Liver (tissue), 9 donors: ENCODE results near the gene NRDC. TPM values are rescaled to one million over a fixed set of nuclear protein-coding genes. Genes with fewer than 3 reads are reported as not detected.

Experiments
- DNase-seq: peaks from one replicate; pipeline ENCODE4 v3.0.0-alpha.2; 2017; ENCODE audit warnings: low spot score
- H3K27ac ChIP-seq, 2 donors: one replicate each; pipeline ENCODE4 v1.7.0; 2013; ENCODE audit warnings: inconsistent platforms in 2 of 2, low read length in 2 of 2, control low read depth in 1 of 2, low read depth in 1 of 2, mild to moderate bottlenecking in 1 of 2
- H3K27me3 ChIP-seq, 4 donors: one replicate each; pipeline versions ENCODE4 v1.6.1 to v1.7.0; 2013; ENCODE audit warnings: low read length in 3 of 4, inconsistent platforms in 1 of 4, mild to moderate bottlenecking in 1 of 4, moderate library complexity in 1 of 4; ENCODE audit not compliant: control insufficient read depth in 4 of 4, insufficient read depth in 4 of 4
- H3K36me3 ChIP-seq, 4 donors: one replicate each; pipeline versions ENCODE4 v1.6.1 to v1.7.0; 2013; ENCODE audit warnings: low read length in 3 of 4, mild to moderate bottlenecking in 3 of 4, low read depth in 1 of 4, moderate library complexity in 1 of 4; ENCODE audit not compliant: control insufficient read depth in 4 of 4, insufficient read depth in 3 of 4
- H3K4me1 ChIP-seq, 4 donors: one replicate each; pipeline versions ENCODE4 v1.6.1 to v1.7.0; 2013; ENCODE audit warnings: low read length in 3 of 4, mild to moderate bottlenecking in 3 of 4, moderate library complexity in 1 of 4; ENCODE audit not compliant: control insufficient read depth in 4 of 4, insufficient read depth in 4 of 4
- H3K4me3 ChIP-seq, 3 donors: one replicate each; pipeline versions ENCODE4 v1.6.1 to v1.7.0; 2013; ENCODE audit warnings: low read length in 3 of 3, control low read depth in 1 of 3, low read depth in 1 of 3, mild to moderate bottlenecking in 1 of 3
- H3K9ac ChIP-seq, 2 donors: one replicate each; pipeline ENCODE4 v1.7.0; 2013; ENCODE audit warnings: low read length in 2 of 2, mild to moderate bottlenecking in 2 of 2, moderate library complexity in 2 of 2, control low read depth in 1 of 2, low read depth in 1 of 2
- H3K9me3 ChIP-seq, 4 donors: one replicate each; pipeline versions ENCODE4 v1.6.1 to v1.7.0; 2013; ENCODE audit warnings: low read length in 3 of 4; ENCODE audit not compliant: control insufficient read depth in 4 of 4
- ATF3 ChIP-seq: IDR thresholded peaks from 2 replicates; pipeline ENCODE4 v1.6.1; 2016; ENCODE audit warnings: antibody characterized with exemption
- CTCF ChIP-seq: fragments of 150-350 bp; IDR thresholded peaks from 2 replicates; pipeline ENCODE4 v1.5.1; 2017; ENCODE audit warnings: improper control_type of control experiment, low read depth, low read length; ENCODE audit not compliant: missing input control
- EGR1 ChIP-seq, 2 donors: IDR thresholded peaks; 2 replicates each; pipeline ENCODE4 v1.6.1; 2016 to 2018; ENCODE audit warnings: antibody characterized with exemption in 2 of 2, low read depth in 2 of 2
- FOXA1 ChIP-seq: IDR thresholded peaks from 2 replicates; pipeline ENCODE4 v1.6.1; 2016; ENCODE audit warnings: antibody characterized with exemption
- FOXA2 ChIP-seq: IDR thresholded peaks from 2 replicates; pipeline ENCODE4 v1.6.1; 2016; ENCODE audit warnings: antibody characterized with exemption
- GABPA ChIP-seq, 2 donors: IDR thresholded peaks in 1 of 2; conservative IDR thresholded peaks in 1 of 2; 2 replicates each; pipeline ENCODE4 v1.6.1; 2016; ENCODE audit warnings: antibody characterized with exemption in 2 of 2, mild to moderate bottlenecking in 1 of 2, moderate library complexity in 1 of 2
- HNF4A ChIP-seq, 2 donors: conservative IDR thresholded peaks; 2 replicates each; pipeline ENCODE4 v1.6.1; 2016; ENCODE audit warnings: antibody characterized with exemption in 2 of 2, mild to moderate bottlenecking in 2 of 2
- HNF4G ChIP-seq: IDR thresholded peaks from 2 replicates; pipeline ENCODE4 v1.6.1; 2016; ENCODE audit warnings: antibody characterized with exemption
- JUND ChIP-seq, 2 donors: IDR thresholded peaks; 2 replicates each; pipeline ENCODE4 v1.6.1; 2016; ENCODE audit warnings: antibody characterized with exemption in 2 of 2
- MAX ChIP-seq: IDR thresholded peaks from 2 replicates; pipeline ENCODE4 v1.6.1; 2016; ENCODE audit warnings: antibody characterized with exemption
- NR2F2 ChIP-seq: IDR thresholded peaks from 2 replicates; pipeline ENCODE4 v1.6.1; 2016; ENCODE audit warnings: antibody characterized with exemption
- RAD21 ChIP-seq, 2 donors: IDR thresholded peaks; 2 replicates each; pipeline ENCODE4 v1.6.1; 2016; ENCODE audit warnings: antibody characterized with exemption in 2 of 2, mild to moderate bottlenecking in 2 of 2
- REST ChIP-seq: IDR thresholded peaks from 2 replicates; pipeline ENCODE4 v1.6.1; 2016; ENCODE audit warnings: antibody characterized with exemption, mild to moderate bottlenecking
- RXRA ChIP-seq, 2 donors: IDR thresholded peaks; 2 replicates each; pipeline ENCODE4 v1.6.1; 2017 to 2018; ENCODE audit warnings: antibody characterized with exemption in 2 of 2, mild to moderate bottlenecking in 1 of 2
- SP1 ChIP-seq: IDR thresholded peaks from 2 replicates; pipeline ENCODE4 v1.6.1; 2018; ENCODE audit warnings: antibody characterized with exemption, mild to moderate bottlenecking
- TAF1 ChIP-seq: conservative IDR thresholded peaks from 2 replicates; pipeline ENCODE4 v1.6.1; 2016; ENCODE audit warnings: antibody characterized with exemption, mild to moderate bottlenecking
- YY1 ChIP-seq: IDR thresholded peaks from 2 replicates; pipeline ENCODE4 v1.6.1; 2016; ENCODE audit warnings: antibody characterized with exemption, mild to moderate bottlenecking
- ZBTB33 ChIP-seq: IDR thresholded peaks from 2 replicates; pipeline ENCODE4 v1.6.1; 2016; ENCODE audit warnings: antibody characterized with exemption
- WGBS: extraction: QIAGEN DNeasy Blood & Tissue Kit; methylation state at CpG from one replicate; pipeline ENCODE4 v1.1.7; 2013; 5-methylcytosine and 5-hydroxymethylcytosine counted together
- polyA plus RNA-seq, 2 donors: library from polyadenylated mRNA; stranded (reverse) in 1 of 2; unstranded in 1 of 2; fragments of 200-250 nt in 1 of 2; fragments of >200 nt in 1 of 2; fragmentation: Nextera tagmentation in 1 of 2; extraction: Ambion mirVana in 1 of 2; gene quantifications; one replicate each; pipeline versions ENCODE4 v1.2.1 to v1.2.3, GENCODE V29; 2013 to 2015
- total RNA-seq, 2 donors: library from RNA; depleted of rRNA; stranded (reverse); fragments of >200 nt; gene quantifications; one replicate each; pipeline ENCODE4 v1.2.3, GENCODE V29; 2014
- donor health status: healthy.
- donor health status: healthy.
- donor health status: healthy.
- donor health status: healthy.
- donor health status: healthy.

The NRDC gene
- total and polyA plus RNA-seq, 4 donors, result 42.8 to 88.7 (median 72.1) TPM

- H3K4me1 ChIP-seq, result peaks cover 0 to 8% (median 3%) of the 10 kb centered on the region in 4 donors
- no peaks in the 10 kb centered on the region for H3K27me3 ChIP-seq
- H3K36me3 ChIP-seq, result peaks cover 0 to 3% (median 0%) of the 10 kb centered on the region in 4 donors
- H3K4me3 ChIP-seq, result no peak overlapping the region
- TF ChIP-seq RXRA (IDR thresholded peaks at IDR 0.05) (no peak), HNF4A (conservative IDR thresholded peaks at IDR 0.05) (no peak), NR2F2 (no peak), FOXA1 (no peak), EGR1 (IDR thresholded peaks at IDR 0.05; ENCODE audit: low read depth in 2 of 2) (no peak), JUND (IDR thresholded peaks at IDR 0.05) (no peak), ZBTB33 (no peak), CTCF (no peak), REST (no peak), ATF3 (no peak), HNF4G (no peak), SP1 (no peak), GABPA (IDR thresholded peaks at IDR 0.05 in 1 of 2, conservative IDR thresholded peaks at IDR 0.05 in 1 of 2) (no peak), TAF1 (no peak), FOXA2 (no peak), YY1 (no peak), MAX (no peak), RAD21 (IDR thresholded peaks at IDR 0.05) (no peak)
- H3K27ac ChIP-seq, result no peak overlapping the region
- no peak for DNase-seq
- H3K9ac ChIP-seq, result no peak overlapping the region
- no peaks in the 10 kb centered on the region for H3K9me3 ChIP-seq
- WGBS, result 92% methylated on average over 7 of the region's 7 CpGs
Measured at GRCh38 chr1:51870603-51871350, 7.8 kb downstream of the NRDC start.
